IPS-15b (cell line): ENCODE measurements around the gene CLEC17A.

Experiments used
- H3K27me3 ChIP-seq: one replicate; pipeline ENCODE4 v1.6.1; 2013; ENCODE audit warnings: low read length; ENCODE audit not compliant: control insufficient read depth, insufficient read depth
- H3K36me3 ChIP-seq: one replicate; pipeline ENCODE4 v1.6.1; 2013; ENCODE audit warnings: low read length; ENCODE audit not compliant: control insufficient read depth, insufficient read depth
- H3K4me1 ChIP-seq: one replicate; pipeline ENCODE4 v1.6.1; 2013; ENCODE audit warnings: mild to moderate bottlenecking, low read length; ENCODE audit not compliant: control insufficient read depth, insufficient read depth
- H3K4me3 ChIP-seq: one replicate; pipeline ENCODE4 v1.5.1; 2013; ENCODE audit warnings: low read depth, low read length
- H3K9ac ChIP-seq: one replicate; pipeline ENCODE4 v1.6.1; 2013; ENCODE audit warnings: low read depth, mild to moderate bottlenecking, low read length
- H3K9me3 ChIP-seq: one replicate; pipeline ENCODE4 v1.6.1; 2013; ENCODE audit warnings: mild to moderate bottlenecking, low read length; ENCODE audit not compliant: control insufficient read depth, insufficient read depth

CLEC17A gene

DNA sequence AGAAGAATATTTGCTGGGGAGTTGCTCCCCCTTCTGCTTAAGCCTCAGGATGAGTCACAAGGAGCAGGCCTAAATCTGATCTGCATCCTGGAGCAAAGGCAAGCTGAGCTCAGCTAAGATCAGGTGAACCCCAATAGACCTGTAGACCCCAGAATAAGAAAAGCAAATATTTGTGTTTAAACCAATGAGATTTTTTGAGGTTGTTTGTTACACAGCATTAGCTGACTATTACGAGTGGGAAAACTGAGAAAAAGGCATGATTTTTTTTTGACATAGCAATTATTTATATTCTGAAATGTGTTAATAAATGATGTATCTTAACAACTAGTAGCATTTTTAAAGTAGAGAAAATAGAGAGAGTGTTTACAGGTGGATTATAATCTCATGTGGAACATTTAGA, 46.7 kb downstream of the CLEC17A start:
- H3K4me3 ChIP-seq: no peak overlapping the region
- H3K36me3 ChIP-seq: no peaks in the 10 kb centered on the region
- peaks cover 3% of the 10 kb centered on the region for H3K9me3 ChIP-seq
- H3K9ac ChIP-seq: no peak overlapping the region
- no peaks in the 10 kb centered on the region for H3K27me3 ChIP-seq
- H3K4me1 ChIP-seq: peaks cover 2% of the 10 kb centered on the region

DNA sequence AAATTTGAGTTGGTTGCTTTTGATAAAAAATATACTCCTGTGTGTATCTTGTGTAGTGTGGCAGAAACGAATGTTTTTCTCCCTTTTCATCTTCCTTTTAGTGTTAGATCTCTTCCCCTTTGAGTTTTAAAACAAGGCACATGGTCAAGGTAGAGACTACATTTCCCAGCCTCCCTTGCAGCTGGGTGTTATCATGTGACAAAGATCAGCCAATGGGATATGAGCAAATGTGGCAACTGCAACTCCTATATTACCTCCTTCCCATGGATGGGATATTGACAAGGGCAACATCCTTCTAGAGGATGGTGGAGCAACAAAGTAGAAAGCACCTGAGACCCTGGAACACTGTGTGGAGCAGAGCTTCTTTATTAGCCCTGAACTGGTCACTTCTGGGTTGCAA, 49.4 kb downstream of the CLEC17A start:
- H3K9me3 ChIP-seq: peaks cover 3% of the 10 kb centered on the region
- H3K4me3 ChIP-seq: no peak overlapping the region
- H3K27me3 ChIP-seq: no peaks in the 10 kb centered on the region
- no peaks in the 10 kb centered on the region for H3K36me3 ChIP-seq
- H3K9ac ChIP-seq: no peak overlapping the region
- peaks cover 4% of the 10 kb centered on the region for H3K4me1 ChIP-seq

DNA sequence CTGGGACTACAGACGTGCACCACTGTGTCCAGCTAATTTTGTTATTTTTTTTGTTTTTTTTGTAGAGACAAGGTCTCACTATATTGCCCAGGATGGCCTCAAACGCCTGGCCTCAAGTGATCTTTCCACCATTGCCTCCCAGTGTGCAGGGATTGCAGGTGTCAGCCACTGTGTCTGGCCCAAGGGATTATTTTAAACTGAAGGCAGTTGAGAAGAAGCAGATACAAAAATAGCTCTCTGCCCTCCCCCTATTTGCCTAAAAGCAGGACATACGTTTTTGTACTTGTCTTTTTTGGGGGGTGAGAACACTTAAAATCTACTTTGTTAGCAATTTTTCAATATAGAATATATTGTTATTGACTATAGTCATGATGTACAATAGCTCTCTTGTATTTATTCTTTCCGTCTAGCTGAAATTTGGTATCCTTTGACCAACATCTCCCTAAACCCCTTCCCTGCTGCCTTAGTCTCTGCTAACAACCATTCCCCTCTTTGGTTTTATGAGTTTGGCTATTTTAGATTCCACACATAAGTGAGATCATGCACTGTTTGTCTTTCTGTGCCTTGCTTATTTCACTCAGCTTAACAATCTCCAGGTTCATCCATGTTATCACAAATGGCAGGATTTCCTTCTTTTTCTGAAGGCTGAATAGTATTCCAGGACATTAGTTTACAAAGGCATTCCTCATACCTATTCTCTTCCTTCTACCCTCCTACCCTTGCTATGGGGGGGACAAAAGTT, 56.8 kb downstream of the CLEC17A start:
- Histone ChIP-seq H3K27me3 (no peaks in the 10 kb centered on the region), H3K4me1 (peaks cover 1% of the 10 kb centered on the region), H3K9ac (no peak overlapping the region), H3K4me3 (no peak overlapping the region), H3K9me3 (no peaks in the 10 kb centered on the region), H3K36me3 (no peaks in the 10 kb centered on the region)

DNA sequence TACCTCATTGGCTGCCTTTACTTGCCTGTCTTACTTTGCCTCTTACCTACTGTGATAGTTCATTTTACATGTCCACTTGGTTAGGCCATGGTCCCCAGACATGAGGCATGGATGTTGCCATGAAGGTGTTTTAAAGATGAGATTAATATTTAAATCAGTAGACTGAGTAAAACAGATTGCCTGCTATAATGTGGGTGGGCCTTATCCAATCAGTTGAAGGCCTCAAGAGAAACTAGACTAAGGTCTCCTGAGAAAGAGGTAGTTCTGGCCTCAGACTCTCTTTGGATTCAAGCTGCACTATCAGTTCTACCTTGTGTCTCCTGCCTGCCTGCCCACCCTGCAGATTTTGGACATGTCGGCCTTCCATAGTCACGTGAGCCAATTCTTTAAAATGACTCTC, 65.6 kb downstream of the CLEC17A start:
- Histone ChIP-seq H3K27me3 (peaks cover 6% of the 10 kb centered on the region), H3K4me1 (no peaks in the 10 kb centered on the region), H3K4me3 (no peak overlapping the region), H3K36me3 (no peaks in the 10 kb centered on the region), H3K9me3 (no peaks in the 10 kb centered on the region), H3K9ac (no peak overlapping the region)

DNA sequence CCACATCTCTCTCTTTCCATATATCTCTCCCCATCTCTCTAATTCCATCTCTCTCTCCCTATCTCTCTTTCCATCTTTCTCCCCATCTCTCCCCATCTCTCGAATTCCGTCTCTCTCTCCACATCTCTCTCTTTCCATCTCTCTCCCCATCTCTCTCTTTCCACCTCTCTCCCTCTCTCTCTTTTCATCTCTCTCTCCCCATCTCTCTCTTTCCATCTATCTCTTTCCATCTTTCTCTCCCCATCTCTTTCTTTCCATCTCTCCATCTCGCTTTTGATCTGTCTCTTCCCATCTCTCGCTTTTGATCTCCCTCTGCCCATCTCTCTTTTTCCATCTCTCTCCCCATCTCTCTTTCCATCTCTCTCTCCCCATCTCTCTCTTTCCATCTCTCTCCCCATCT, 66.1 kb downstream of the CLEC17A start:
- H3K9me3 ChIP-seq: no peaks in the 10 kb centered on the region
- peaks cover 6% of the 10 kb centered on the region for H3K27me3 ChIP-seq
- H3K4me1 ChIP-seq: no peaks in the 10 kb centered on the region

DNA sequence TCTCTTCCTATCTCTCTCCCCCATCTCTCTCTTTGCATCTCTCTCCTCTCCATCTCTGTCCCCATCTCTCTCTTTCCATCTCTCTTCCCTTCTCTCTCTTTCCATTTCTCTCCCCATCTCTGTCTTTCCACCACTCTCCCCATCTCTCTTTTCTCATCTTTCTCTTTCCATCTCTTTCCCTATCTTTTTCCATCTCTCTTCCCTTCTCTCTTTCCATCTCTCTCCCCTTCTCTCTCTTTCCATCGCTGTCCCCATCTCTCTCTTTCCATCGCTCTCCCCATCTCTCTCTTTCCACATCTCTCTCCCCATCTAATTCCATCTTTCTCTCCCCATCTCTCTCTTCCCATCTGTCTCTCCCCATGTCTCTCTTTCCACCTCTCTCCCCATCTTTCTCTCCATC, 67.3 kb downstream of the CLEC17A start:
- H3K9ac ChIP-seq: no peak overlapping the region
- H3K36me3 ChIP-seq: no peaks in the 10 kb centered on the region
- H3K4me1 ChIP-seq: no peaks in the 10 kb centered on the region
- H3K9me3 ChIP-seq: no peaks in the 10 kb centered on the region
- peaks cover 6% of the 10 kb centered on the region for H3K27me3 ChIP-seq
- no peak overlapping the region for H3K4me3 ChIP-seq

More for the DNA sequence above, 66.1 kb downstream of the CLEC17A start:
- Histone ChIP-seq H3K36me3 (no peaks in the 10 kb centered on the region), H3K4me3 (no peak overlapping the region), H3K9ac (no peak overlapping the region)

DNA sequence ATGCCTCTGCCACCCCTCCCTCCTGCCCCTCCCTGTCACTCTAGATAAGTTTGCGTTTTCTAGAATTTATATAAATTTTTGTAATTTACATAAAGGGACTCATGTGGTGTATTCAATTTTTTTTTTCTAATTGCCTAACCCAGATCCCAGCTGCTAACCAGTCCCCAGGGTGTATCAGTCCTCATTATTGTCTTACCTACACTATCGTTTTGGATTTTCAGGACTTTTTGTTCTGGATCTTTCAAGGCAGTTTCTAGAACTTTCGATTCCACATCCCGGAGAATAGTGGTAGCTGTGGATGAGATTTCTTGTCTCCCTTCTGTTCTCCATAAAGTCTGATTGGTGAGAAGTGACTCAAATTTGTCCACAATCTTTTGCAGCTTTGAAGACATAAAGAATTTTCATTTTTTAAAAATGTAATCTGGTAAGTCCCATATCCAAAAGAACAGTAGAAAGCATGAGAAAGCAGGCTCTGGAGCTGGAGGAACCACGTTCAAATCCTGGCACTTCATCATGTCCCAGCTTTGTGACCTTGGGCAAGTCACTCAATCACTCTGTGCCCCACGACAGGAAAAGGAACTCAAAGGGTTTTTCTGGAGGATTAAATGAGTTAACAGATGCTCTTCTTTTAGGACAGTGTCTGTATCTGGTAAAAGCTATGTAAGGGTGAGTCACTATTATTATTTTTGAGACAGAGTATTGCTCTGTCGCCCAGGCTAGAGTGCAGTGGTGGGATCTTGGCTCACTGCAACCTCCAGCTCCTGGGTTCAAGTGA, 72.1 kb downstream of the CLEC17A start:
- Histone ChIP-seq H3K9me3 (no peaks in the 10 kb centered on the region), H3K27me3 (peaks cover 5% of the 10 kb centered on the region), H3K36me3 (no peaks in the 10 kb centered on the region), H3K4me1 (no peaks in the 10 kb centered on the region), H3K9ac (no peak overlapping the region), H3K4me3 (no peak overlapping the region)

DNA sequence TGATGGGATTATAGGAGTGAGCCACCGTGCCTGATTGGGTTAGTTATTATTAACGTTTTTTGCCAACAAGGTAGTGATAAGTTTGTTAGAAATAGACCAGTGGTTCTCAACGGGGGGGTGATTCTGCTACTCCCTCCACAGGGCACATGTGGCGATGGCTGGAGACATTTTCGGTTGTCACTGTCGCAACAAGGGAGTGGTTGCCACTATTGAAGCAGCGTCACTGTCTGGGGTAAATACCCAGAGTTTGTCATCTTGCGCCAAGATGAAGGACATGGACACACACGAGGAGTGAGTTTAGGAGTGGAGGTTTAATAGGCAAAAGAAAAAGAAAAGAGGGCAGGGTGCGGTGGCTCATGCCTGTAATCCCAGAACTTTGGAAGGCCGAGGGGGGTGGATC, 72.8 kb downstream of the CLEC17A start:
- no peak overlapping the region for H3K9ac ChIP-seq
- no peaks in the 10 kb centered on the region for H3K27me3 ChIP-seq
- no peaks in the 10 kb centered on the region for H3K4me1 ChIP-seq
- no peaks in the 10 kb centered on the region for H3K9me3 ChIP-seq
- no peaks in the 10 kb centered on the region for H3K36me3 ChIP-seq
- H3K4me3 ChIP-seq: no peak overlapping the region

DNA sequence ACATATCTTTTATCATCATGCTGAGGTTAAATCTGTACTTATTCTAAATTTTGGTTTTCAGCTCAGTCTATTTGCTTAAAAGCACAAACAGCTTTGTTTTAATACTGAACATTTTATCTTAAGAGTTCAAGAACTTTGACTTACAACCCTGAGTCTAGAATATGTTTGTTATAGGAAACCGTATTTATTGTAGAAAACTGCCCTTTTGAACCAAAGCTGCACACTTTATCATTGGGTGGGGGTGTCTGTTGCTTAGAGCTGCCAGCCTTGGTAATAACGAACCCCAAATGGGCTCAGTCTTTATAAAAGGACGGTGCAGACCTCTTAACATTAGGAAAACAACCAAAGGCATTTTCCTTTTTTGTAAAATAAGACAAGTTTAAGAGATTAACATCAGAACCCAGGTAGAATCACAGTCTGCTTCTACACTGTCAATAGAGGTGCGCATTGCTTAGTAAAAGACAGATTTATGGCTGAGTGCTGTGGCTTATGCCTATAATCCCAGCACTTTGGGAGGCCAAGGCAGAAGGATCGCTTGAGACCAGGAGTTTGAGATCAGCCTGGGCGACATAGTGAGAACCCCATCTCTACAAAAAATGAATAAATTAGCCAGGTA, 77.1 kb downstream of the CLEC17A start:
- no peaks in the 10 kb centered on the region for H3K4me1 ChIP-seq
- H3K9me3 ChIP-seq: no peaks in the 10 kb centered on the region
- H3K36me3 ChIP-seq: no peaks in the 10 kb centered on the region
- H3K9ac ChIP-seq: no peak overlapping the region
- no peak overlapping the region for H3K4me3 ChIP-seq
- H3K27me3 ChIP-seq: no peaks in the 10 kb centered on the region

DNA sequence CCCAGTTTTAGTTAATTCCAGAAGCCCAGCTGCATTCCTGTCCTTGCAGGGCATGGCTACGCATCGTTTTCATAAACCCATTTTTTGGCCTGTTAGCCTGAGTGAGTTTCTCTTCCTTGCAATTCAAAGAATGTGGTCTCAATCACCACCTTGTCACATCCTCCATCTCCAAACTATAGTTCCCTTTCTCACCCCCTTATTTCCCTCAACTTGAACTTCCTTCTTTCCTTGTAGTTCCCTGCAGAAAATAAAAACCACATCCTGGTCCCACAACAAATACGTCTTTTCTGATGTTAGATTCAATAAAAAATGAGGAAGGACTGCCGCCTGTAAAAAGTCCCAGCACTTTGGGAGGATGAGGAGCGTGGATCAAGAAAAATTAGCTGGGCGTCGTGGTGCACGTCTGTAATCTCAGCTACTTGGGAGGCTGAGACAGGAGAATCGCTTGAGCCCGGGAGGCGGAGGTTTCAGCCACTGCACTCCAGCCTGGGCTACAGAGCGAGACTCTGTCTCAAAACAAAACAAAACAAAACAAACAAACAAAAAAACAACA, 78.6 kb downstream of the CLEC17A start:
- H3K36me3 ChIP-seq: no peaks in the 10 kb centered on the region
- H3K9ac ChIP-seq: no peak overlapping the region
- H3K4me3 ChIP-seq: no peak overlapping the region
- no peaks in the 10 kb centered on the region for H3K27me3 ChIP-seq
- H3K4me1 ChIP-seq: no peaks in the 10 kb centered on the region
- H3K9me3 ChIP-seq: no peaks in the 10 kb centered on the region
